Stimulated activated CD4-positive, alpha-beta T cell treated with anti-CD3 and anti-CD28 coated beads, Interleukin-1b, Interleukin-23, amount 100 ng/mL, for 48 hours (primary cell): ENCODE results near the gene RNF26.
A peak's percentile ranks its signal among the peaks of the same experiment; 100 is the strongest.
"Not testable (repeated sequence)": the region's sequence is repeated elsewhere in the genome, so short reads cannot be mapped to it uniquely, and the experiment has no call there.

Experiments used
- DNase-seq: peaks from one replicate; pipeline ENCODE4 v3.0.0-alpha.2; 2020

The RNF26 gene

GRCh38 chr11:119372260-119373058 lies 38.1 kb downstream of the RNF26 start:
- no peak for DNase-seq

- DNase-seq = no peak
Observed at GRCh38 chr11:119373059-119373920, 39.0 kb downstream of the RNF26 start.

- DNase-seq = peak; percentile 52
Observed at GRCh38 chr11:119373921-119374631, 39.7 kb downstream of the RNF26 start.

GRCh38 chr11:119374632-119375336 lies 40.5 kb downstream of the RNF26 start:
- no peak for DNase-seq

GRCh38 chr11:119375337-119376196 lies 41.2 kb downstream of the RNF26 start:
- DNase-seq = no peak

- no peak for DNase-seq
Observed at GRCh38 chr11:119376197-119376847, 42.0 kb downstream of the RNF26 start.

- no peak for DNase-seq
Observed at GRCh38 chr11:119377112-119377901, 43.0 kb downstream of the RNF26 start.

- DNase-seq = no peak
Observed at GRCh38 chr11:119377961-119378667, 43.8 kb downstream of the RNF26 start.

- DNase-seq = no peak
Observed at GRCh38 chr11:119378851-119379465, 44.6 kb downstream of the RNF26 start.

- DNase-seq = no peak
Observed at GRCh38 chr11:119380160-119380826, 46.0 kb downstream of the RNF26 start.

- no peak for DNase-seq
Observed at GRCh38 chr11:119380827-119381180, 46.5 kb downstream of the RNF26 start.

- DNase-seq = peak; percentile 95
Observed at GRCh38 chr11:119381181-119381988, 47.1 kb downstream of the RNF26 start, which contains the start of gene USP2. USP2 (minus strand) TSS chr11:119381690; CDS start chr11:119373480, 8,210 bp downstream.

- DNase-seq = no peak
Observed at GRCh38 chr11:119382101-119382500, 47.8 kb downstream of the RNF26 start.

- not testable (repeated sequence) for DNase-seq
Observed at GRCh38 chr11:119382513-119382912, 48.2 kb downstream of the RNF26 start.

GRCh38 chr11:119384332-119384731 lies 50.0 kb downstream of the RNF26 start:
- no peak for DNase-seq
